ENCODE data around the gene KCNK15. TPM values are rescaled to one million over a fixed set of nuclear protein-coding genes. Genes with fewer than 3 reads are reported as not detected.

KCNK15 gene
- total RNA-seq, 2 donors from 2014 or later: 1.8 to 3.3 TPM

- DNase-seq (no peak), ATAC-seq (no peak)
- no peaks in the 10 kb centered on the region for H3K27me3 ChIP-seq
- no peaks in the 10 kb centered on the region for H3K36me3 ChIP-seq (replicated peaks in 1 of 2; ENCODE audit: insufficient read depth in 1 of 2, low read depth in 2 of 2)
- intact Hi-C loops (cut with DNase I): loop anchor here (5.0 kb wide), 1 partner anchor 115 kb away; no protein-coding TSS in a partner anchor
- no peak overlapping the region for H3K4me3 ChIP-seq
- no peaks in the 10 kb centered on the region for H3K9me3 ChIP-seq
- 60 to 65% methylated on average over 8 to 17 of the region's 17 CpGs for WGBS, 2 donors
- H3K27ac ChIP-seq: no peak overlapping the region
- peaks cover 14% of the 10 kb centered on the region for H3K4me1 ChIP-seq
- TF ChIP-seq CTCF (IDR thresholded peaks at IDR 0.05) (no peak), POLR2A (IDR thresholded peaks at IDR 0.05) (no peak)
Observed at GRCh38 chr20:44752099-44752931, 6.7 kb downstream of the KCNK15 start.

- no peak overlapping the region for H3K27ac ChIP-seq
- TF ChIP-seq CTCF (IDR thresholded peaks at IDR 0.05): no peak
- TF ChIP-seq POLR2A (IDR thresholded peaks at IDR 0.05): no peak
- H3K4me3 ChIP-seq: no peak overlapping the region
- no peaks in the 10 kb centered on the region for H3K27me3 ChIP-seq
- H3K4me1 ChIP-seq: peaks cover 6% of the 10 kb centered on the region
- H3K36me3 ChIP-seq (replicated peaks in 1 of 2; ENCODE audit: insufficient read depth in 1 of 2, low read depth in 2 of 2): no peaks in the 10 kb centered on the region
- ATAC-seq (no peak), DNase-seq (no peak)
- intact Hi-C loops (cut with DNase I): loop anchor here (5.0 kb wide), 1 partner anchor 113 kb away; no protein-coding TSS in a partner anchor
- H3K9me3 ChIP-seq: no peaks in the 10 kb centered on the region
- 70 to 78% methylated on average over 5 to 7 of the region's 7 CpGs for WGBS, 2 donors
Observed at GRCh38 chr20:44754554-44754953, 8.9 kb downstream of the KCNK15 start.

GRCh38 chr20:44756011-44756688 lies 10.5 kb downstream of the KCNK15 start:
- TF ChIP-seq CTCF (IDR thresholded peaks at IDR 0.05): no peak
- no peak for TF ChIP-seq POLR2A (IDR thresholded peaks at IDR 0.05)
- H3K4me3 ChIP-seq: no peak overlapping the region
- intact Hi-C loops (cut with DNase I): no loop called here
- H3K9me3 ChIP-seq: no peaks in the 10 kb centered on the region
- no peaks in the 10 kb centered on the region for H3K27me3 ChIP-seq
- DNase-seq (no peak), ATAC-seq (no peak)
- no peak overlapping the region for H3K27ac ChIP-seq
- H3K4me1 ChIP-seq: no peaks in the 10 kb centered on the region
- 77 to 91% methylated on average over 11 to 17 of the region's 18 CpGs for WGBS, 2 donors
- H3K36me3 ChIP-seq (replicated peaks in 1 of 2; ENCODE audit: insufficient read depth in 1 of 2, low read depth in 2 of 2): no peaks in the 10 kb centered on the region

GRCh38 chr20:44756956-44757355 lies 11.3 kb downstream of the KCNK15 start:
- H3K27ac ChIP-seq: no peak overlapping the region
- H3K36me3 ChIP-seq (replicated peaks in 1 of 2; ENCODE audit: insufficient read depth in 1 of 2, low read depth in 2 of 2): no peaks in the 10 kb centered on the region
- H3K4me1 ChIP-seq: no peaks in the 10 kb centered on the region
- intact Hi-C loops (cut with DNase I): no loop called here
- WGBS, 2 donors: 87% methylated on average over 5 of the region's 5 CpGs; no CpG with 5 or more reads in 1 of the 2 donors
- H3K4me3 ChIP-seq: no peak overlapping the region
- no peaks in the 10 kb centered on the region for H3K9me3 ChIP-seq
- DNase-seq (no peak), ATAC-seq (no peak)
- no peaks in the 10 kb centered on the region for H3K27me3 ChIP-seq
- no peak for TF ChIP-seq CTCF (IDR thresholded peaks at IDR 0.05)
- no peak for TF ChIP-seq POLR2A (IDR thresholded peaks at IDR 0.05)
